Activated CD8-positive, alpha-beta memory T cell treated with anti-CD3 and anti-CD28 coated beads, Interleukin-2, amount 50 U/mL, for 1 hour (primary cell): Measurements from ENCODE around the gene TPM3.
"Not testable (repeated sequence)": the region's sequence is repeated elsewhere in the genome, so short reads cannot be mapped to it uniquely, and the experiment has no call there.

Source experiments
- DNase-seq: peaks from one replicate; pipeline ENCODE4 v3.0.0-alpha.2; 2020; ENCODE audit errors: extremely low read depth

The TPM3 gene

GRCh38 chr1:154191990-154192461 lies at the start of gene TPM3:
Gene TPM3, minus strand, starts transcription at chr1:154192100. Its CDS starts 82 bp downstream, at chr1:154192018.
- DNase-seq = no peak

DNA sequence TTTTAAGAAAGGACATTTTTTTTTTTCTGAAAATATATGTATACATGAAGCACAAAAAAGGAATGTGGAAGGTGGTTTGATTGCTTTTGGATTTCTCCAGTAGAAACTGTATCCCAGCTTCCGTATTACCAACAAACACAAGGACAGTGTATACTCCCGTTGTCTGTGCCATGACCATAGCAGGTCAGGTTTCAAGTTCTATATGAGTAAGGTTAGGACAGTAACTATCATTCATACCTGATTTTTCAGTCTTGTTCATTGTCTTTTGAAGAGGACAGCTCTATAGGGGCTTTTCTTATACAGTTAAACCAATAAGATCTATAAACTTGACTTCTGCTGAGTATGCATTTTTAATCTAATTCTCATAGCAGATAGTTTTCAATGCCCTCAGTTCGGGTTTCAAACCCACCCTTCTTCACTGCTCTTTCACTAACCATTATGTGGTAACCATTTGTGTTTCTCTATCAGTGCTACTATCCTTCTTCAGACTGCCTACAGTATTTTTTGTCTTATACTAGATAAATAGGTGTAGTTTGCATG lies 48.5 kb upstream of the TPM3 start:
- no peak for DNase-seq

DNA sequence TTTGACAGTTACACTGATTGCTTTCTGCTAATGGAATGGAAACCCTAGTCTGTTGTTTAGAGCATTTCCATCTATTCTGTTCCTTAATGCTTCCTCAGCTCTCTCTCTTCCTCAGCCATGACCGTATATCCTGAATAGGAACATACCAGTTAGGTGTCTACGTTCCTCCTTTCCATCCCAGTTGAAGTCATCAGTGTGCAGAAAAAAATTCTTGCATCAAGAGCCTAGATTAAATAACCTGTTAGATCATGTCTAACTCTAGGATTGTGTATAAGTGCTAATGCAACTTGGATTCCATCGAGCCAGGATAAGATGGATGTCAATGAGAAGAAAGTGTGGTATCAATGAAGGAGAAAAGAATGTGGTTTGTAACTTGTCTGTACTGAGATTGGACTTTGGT lies 47.6 kb upstream of the TPM3 start:
- DNase-seq = no peak

GRCh38 chr1:154237880-154238506 lies 46.1 kb upstream of the TPM3 start:
- no peak for DNase-seq

DNA sequence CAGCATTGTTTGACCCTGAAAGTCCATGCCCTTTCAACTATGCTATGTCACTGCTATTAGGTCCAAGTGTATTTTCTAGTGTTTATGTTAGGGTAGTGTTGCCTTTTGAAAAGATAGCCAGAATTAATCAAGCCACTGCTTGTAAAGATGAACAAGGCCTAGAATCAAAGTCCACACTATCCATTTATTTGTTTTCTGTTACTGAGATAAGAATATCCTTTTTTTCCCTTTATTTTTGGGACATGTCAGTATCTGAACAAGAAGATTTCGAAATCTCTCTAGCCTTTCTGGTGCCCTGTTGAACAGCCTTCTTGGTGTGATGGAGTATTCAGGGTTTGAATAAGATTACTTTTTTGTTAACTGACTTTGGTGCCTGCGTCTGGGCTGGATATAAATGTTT lies 45.5 kb upstream of the TPM3 start:
- DNase-seq = no peak

GRCh38 chr1:154236855-154237254 lies 45.0 kb upstream of the TPM3 start:
- no peak for DNase-seq

GRCh38 chr1:154233127-154233526 lies 41.2 kb upstream of the TPM3 start:
- not testable (repeated sequence) for DNase-seq

DNA sequence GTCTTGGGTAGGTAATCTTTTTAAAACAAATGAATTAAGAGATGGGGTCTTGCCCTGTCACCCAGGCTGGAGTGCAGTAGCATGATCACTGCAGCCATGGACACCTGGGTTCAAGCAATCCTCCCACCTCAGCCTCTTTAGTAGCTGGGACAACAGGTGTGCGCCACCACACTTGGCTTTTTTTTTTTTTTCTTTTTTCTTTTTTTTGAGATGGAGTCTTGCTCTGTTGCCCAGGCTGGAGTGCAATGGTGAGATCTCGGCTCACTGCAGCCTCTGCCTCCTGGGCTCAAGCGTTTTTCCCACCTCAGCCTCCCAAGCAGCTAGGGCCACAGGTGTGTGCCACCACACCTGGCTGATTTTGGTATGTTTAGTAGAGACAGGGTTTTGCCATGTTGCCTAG lies 39.2 kb upstream of the TPM3 start:
- not testable (repeated sequence) for DNase-seq

DNA sequence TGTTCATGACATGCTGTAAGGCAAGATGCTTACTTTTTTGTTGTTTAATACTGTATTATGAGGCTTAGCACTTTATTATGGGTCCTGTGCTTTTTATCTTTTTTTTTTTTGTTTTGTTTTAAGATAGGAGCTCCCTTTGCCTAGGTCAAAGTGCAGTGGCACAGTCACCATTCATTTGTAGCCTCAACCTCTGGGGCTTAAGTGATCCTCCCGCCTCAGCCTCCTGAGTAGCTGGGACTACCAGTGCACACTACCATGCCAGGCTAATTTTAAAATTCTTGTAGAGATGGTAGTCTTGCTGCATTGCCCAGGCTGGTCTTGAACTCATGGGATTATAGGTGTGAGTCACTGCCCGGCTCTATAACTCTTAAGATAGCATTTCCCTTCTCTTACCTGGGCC lies 33.5 kb upstream of the TPM3 start:
- DNase-seq = no peak

GRCh38 chr1:154223621-154224020 lies 31.7 kb upstream of the TPM3 start:
- DNase-seq = no peak

DNA sequence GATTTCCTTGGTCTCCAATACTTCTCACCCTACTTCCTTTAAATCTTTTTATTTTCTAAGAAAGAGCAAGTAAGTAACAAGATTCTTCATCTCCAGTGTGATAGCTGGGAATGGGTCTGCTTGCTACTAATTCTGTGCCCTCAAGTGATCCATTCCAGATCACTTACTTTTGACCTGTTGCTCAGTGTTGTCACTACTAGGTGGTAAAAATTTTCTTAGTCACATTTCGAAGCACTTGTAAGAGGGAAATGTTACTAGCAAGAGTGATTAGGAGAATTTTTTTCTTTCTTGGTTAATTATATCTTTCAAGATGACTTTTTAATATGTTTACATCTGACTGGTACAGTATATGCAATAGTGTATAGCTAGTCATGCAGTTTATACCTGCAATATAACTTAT lies 31.0 kb upstream of the TPM3 start:
- DNase-seq = no peak

- no peak for DNase-seq
Observed at GRCh38 chr1:154222518-154222917, 30.6 kb upstream of the TPM3 start.

DNA sequence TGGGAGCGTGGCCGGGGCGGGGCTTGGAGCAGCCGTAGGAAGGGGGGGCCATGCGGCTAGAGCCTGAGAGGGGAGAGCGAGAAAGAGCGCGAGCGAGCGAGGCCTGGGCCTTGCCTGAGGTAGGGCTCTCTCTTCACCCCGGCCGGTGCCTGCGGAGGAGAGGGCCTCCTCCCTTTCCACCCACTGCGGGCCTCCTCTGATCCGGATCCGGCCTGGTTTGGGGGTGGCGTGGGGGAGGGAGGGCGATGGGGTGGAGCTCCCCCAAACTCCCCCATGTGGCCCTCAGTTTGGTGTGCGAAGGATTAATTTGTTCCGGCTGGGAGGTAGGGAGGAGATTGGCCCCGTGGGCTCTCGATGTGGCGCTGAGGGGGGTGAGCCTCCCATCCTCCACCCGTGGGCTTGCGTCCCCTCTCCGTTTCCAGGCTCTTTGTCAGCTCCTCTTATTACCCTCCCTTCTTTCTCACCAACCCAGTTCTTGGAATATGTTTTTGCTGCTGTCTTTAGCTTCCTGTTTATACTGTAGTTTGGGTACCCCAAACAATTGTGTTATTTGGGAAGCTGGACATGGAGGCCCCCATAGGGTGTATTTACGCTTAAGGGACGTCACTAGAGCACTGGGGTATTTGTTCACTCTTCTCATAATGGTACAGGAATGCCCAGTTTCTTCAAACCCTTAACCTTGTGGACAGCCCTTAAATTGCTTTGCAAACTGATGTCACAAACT lies 29.5 kb upstream of the TPM3 start:
- peak; percentile 34 for DNase-seq

- DNase-seq = no peak
Observed at GRCh38 chr1:154220970-154221277, 29.0 kb upstream of the TPM3 start.

- peak; percentile 94 for DNase-seq
Observed at GRCh38 chr1:154220071-154220969, 28.4 kb upstream of the TPM3 start, which contains the start of gene UBAP2L. Gene UBAP2L, plus strand, starts transcription at chr1:154220955. Its CDS starts 4,169 bp downstream, at chr1:154225124.

DNA sequence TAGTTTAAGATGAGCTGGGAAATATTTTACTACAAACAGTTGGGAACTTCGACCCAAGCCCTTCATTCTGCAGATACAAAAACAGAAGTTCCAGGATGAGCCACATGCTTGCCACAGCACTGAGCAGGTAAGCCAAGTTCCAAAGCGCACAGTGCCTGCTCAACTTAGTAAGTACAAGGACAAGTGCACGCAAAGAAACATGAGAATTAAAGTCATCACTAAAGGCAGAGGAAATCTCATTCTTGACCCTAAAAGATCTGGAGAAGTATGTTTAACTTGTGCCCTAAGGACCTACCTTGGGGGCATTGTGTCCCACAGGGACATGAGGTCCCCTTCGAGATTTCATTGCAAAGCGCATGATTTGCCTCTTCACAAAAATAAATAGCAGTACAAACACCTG lies 27.6 kb upstream of the TPM3 start:
- DNase-seq = no peak

DNA sequence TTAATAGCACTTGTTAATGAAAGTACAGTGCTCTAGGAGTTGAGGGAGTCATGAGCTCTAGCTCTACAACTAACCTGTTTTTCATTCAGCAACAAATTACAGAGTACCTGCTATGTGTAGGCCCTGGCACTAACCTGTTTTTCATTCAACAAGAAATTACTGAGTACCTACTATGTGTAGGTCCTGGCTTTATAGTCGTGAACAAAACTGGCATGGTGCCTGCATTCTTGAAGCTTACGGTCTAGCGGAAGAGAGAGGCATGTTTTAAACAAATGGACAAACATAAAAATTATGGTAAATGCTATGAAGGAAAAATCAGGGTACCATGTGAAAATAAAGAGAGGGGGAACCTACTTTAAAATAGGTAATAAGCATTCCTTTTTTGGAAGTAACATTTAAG lies 26.6 kb upstream of the TPM3 start:
- DNase-seq = no peak

- no peak for DNase-seq
Observed at GRCh38 chr1:154213274-154213673, 21.4 kb upstream of the TPM3 start.

DNA sequence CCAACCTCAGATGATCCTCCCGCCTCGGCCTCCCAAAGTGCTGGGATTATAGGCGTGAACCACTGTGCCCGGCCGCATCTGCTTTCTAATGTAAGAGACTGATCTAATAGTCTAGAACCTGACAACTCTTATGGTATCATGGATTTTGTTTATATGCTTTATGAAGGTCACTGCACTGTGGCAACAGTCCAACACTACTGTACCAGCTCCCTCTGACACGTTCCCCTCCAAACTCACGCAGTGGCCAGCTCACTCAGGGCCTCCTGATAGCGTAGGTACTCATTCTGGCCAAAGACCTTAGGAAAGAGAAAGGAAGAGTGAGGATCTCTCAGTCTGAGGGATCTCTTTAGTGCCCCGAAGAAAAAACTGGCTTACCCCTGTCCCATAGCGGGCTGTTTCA lies 20.2 kb upstream of the TPM3 start:
- DNase-seq = no peak

DNA sequence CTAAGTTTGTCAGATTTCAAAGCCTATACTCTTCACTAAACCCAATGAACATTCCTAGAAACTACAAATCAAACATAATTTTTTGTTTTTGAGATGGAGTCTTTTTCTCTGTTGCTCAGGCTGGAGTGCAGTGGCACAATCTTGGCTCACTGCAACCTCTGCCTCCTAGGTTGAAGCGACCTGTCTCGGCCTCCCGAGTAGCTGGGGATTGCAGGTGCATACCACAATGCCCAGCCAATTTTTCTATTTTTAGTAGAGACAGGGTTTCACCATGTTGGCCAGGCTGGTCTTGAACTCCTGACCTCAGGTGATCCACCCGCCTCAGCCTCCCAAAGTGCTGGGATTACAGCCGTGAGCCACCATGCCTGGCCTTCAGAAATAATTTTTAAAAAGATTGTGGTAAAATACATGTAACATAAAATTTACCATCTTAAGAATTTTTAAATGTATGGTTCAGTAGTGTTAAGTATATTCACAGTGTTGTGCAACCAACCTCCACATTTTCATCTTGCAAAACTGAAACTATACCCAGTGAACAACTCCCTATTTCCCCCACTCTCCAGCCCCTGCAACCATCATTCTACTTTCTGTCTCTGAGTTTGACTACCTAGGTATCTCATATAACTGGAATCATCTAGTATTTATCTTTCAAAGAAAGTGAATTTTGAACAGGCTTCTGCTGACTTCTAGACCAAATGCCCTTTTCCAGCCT lies 16.9 kb upstream of the TPM3 start:
- DNase-seq = no peak

DNA sequence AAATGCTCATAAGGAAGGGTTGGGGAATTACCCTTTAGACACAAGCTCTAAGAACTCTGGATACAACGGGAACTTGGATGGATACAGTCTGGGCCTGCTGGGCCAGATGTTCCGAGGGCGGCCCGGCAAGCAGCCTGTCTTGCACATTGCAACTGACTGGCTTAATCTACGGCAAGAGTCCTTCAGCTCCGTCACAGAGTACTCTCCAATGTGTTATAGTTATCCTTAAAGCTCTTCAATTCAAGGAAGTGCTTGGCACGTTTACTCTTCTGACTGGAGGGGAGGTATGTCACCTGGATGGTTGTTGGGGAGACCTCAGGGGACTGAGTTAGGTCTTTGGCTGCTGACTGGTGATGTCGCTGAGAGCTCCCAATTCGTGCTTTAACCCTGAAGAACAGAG lies 15.4 kb upstream of the TPM3 start:
- DNase-seq = no peak

DNA sequence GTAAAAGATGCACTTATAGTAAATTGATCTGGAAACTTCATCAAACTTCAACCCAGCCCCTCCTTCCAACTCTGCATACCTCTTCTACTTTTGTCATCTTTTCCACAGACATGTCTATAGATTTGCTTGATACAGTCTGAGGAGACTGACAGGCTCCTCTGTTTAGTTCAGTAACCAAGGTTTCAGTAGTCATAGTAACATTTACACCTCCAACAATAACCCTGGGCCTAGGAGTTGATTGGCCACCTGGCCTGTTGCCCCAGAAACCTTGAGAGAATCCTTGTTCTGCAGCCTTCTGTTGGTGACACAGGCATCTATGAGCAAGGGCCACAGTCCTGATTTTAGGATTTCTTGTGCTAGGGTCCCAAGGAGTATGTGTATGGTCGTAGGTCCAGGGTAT lies 14.3 kb upstream of the TPM3 start, which contains the start of gene CFAP141:
Gene CFAP141, minus strand, starts transcription at position 138 of the 400 bp plus-strand sequence. Its CDS starts 26 bp downstream, at position 112.
- DNase-seq = no peak
